Measurements from ENCODE around the gene YOD1. TPM values are rescaled to one million over a fixed set of nuclear protein-coding genes. Genes with fewer than 3 reads are reported as not detected.
A peak's percentile ranks its signal among the peaks of the same experiment; 100 is the strongest.
"Not testable (repeated sequence)": the region's sequence is repeated elsewhere in the genome, so short reads cannot be mapped to it uniquely, and the experiment has no call there.

The YOD1 gene
- total RNA-seq, 2 donors from 2014 or later, result 8.1 to 10.5 TPM

DNA sequence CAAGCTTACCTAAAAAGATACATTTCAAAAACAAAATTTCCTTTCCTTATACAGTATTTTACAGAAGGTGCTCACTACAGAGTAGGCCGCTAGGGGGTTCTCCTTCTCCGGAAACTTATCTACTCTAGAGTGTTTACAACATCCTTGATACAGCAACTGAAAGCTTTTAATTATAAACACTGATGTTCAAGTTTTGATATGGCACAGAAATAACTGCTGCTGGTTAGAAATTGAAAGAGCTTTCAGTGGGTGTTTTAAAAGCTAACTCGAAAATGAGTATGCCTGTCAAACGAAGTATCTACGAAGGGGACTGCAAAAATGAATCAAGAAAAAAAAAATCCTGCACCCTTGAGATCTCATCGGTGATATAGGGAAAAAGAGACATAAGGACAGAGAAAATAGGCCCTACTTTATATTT lies 1.0 kb downstream of the YOD1 start:
- Mint-ChIP-seq H3K4me1 (ENCODE audit: low read depth in 2 of 2) (peaks cover 32 to 39% of the 10 kb centered on the region in 2 donors), H3K27me3 (no peaks in the 10 kb centered on the region), H3K27ac (peak overlapping the region; percentile 91 to 99), H3K4me3 (peak overlapping the region; percentile 100), H3K36me3 (peaks cover 15% of the 10 kb centered on the region), H3K9me3 (no peaks in the 10 kb centered on the region)
- DNase-seq (ENCODE audit: low spot score) (no peak), ATAC-seq (peak in 1 of 2 donors; percentile 56)

DNA sequence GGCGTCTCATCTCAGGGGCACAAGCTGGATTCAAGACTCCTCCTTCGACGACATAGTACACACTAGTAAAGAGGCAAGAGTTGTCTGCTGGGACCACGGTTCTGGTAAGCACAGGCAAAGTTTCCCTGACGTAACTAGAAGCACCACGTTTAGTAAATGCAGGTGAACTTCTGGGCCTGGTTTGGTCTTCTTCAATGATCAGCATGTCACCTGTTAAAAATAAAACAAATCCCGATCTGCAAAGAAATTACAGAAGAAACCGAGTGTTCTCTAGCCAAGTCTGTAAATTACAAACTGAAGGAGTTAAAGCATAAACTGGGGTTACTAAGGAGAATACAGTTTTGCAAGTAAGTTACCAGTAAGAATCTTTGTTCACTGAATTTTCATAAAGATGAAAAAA lies 1.5 kb downstream of the YOD1 start:
- Mint-ChIP-seq H3K4me1 (ENCODE audit: low read depth in 2 of 2) (peaks cover 34 to 39% of the 10 kb centered on the region in 2 donors), H3K4me3 (peak overlapping the region; percentile 100), H3K27ac (peak overlapping the region; percentile 91 to 99), H3K36me3 (peaks cover 15% of the 10 kb centered on the region), H3K27me3 (no peaks in the 10 kb centered on the region), H3K9me3 (no peaks in the 10 kb centered on the region)
- DNase-seq (ENCODE audit: low spot score) (no peak), ATAC-seq (no peak)

DNA sequence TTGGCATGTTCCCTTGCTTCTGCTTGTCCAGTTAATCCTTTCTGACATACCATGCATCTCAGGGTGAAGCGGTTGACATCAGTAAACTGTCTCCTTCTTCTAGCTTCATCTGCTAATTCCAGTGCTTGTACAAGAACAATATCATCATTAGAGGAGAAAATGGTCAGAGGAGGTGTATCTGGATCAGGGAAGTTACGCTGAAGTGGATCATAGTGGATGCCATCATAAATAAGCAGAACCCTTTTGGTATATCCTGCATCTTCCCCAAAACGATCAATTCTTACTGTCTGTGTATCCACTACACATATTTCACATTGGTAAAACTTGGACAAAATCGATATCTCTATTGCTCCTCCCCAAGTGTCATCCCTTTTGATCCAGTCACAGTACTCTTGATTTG lies 2.0 kb downstream of the YOD1 start:
- Mint-ChIP-seq H3K4me3 (no peak overlapping the region), H3K36me3 (peaks cover 15% of the 10 kb centered on the region), H3K27me3 (no peaks in the 10 kb centered on the region), H3K4me1 (ENCODE audit: low read depth in 2 of 2) (peaks cover 34 to 39% of the 10 kb centered on the region in 2 donors), H3K27ac (no peak overlapping the region), H3K9me3 (no peaks in the 10 kb centered on the region)
- ATAC-seq (no peak), DNase-seq (ENCODE audit: low spot score) (no peak)

DNA sequence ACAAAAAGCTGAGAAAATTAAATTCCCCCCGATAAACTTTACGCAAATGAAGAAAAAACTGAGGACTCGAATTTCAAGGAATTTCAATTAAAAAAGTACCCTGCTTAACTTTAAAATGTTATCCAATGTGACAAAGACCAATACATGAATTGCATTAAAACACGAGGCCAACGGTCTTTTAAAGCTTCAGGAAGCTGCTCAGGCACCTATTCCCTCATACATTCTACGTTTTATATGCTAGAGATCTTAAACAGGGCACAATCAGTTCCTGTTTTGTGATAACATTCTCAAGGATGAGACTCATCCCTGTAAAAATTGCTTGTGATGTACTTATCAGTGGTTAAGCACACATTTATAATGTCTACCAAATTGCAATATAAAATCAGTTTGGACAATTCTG lies 3.0 kb downstream of the YOD1 start:
- no peaks in the 10 kb centered on the region for H3K9me3 Mint-ChIP-seq
- H3K4me1 Mint-ChIP-seq (ENCODE audit: low read depth in 2 of 2), result peaks cover 31 to 35% of the 10 kb centered on the region in 2 donors
- H3K27me3 Mint-ChIP-seq, result no peaks in the 10 kb centered on the region
- H3K4me3 Mint-ChIP-seq, result no peak overlapping the region
- DNase-seq (ENCODE audit: low spot score) (no peak), ATAC-seq (no peak)
- peaks cover 15% of the 10 kb centered on the region for H3K36me3 Mint-ChIP-seq
- no peak overlapping the region for H3K27ac Mint-ChIP-seq

DNA sequence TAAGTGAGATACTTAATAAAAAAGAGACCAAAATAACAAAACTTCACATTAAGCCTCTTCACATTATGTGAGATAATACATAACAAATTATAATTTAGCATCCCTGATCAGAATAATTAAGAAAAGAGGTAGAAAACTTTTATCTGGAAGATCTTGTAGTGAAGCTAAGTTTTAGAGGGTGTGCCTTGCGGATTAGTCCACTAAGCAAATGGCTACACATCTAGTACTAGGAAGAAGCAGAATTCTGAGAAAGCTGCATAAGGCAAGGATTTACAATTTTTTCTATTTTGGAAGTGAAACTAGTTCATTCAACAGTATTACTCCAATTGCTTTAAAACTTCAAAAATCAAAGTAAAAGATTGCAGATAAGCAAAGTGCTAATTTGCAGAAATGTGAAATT lies 3.5 kb downstream of the YOD1 start:
- Mint-ChIP-seq H3K36me3 (peaks cover 15% of the 10 kb centered on the region), H3K27ac (no peak overlapping the region), H3K9me3 (no peaks in the 10 kb centered on the region), H3K4me3 (no peak overlapping the region), H3K4me1 (ENCODE audit: low read depth in 2 of 2) (peaks cover 28 to 30% of the 10 kb centered on the region in 2 donors), H3K27me3 (no peaks in the 10 kb centered on the region)
- ATAC-seq, result no peak
- no peak for DNase-seq (ENCODE audit: low spot score)

DNA sequence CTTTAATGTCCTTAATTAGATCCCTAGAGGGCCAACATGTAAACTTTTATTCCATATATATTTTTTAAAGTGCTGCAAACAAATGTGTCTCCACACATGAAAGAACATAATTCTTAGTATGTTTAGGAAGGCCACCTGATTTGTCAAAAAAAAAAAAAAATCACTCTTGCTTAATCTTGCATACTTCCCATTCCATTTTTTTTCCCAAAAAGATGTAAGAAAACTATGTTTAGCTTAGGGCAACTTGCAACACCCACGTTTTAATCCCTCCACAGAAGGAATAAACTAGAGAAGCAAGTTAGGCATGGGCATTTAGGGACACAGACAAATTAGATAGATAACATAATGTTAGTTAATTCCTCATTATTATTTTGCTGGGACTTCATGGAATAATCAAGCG lies 5.6 kb downstream of the YOD1 start:
- no peaks in the 10 kb centered on the region for H3K27me3 Mint-ChIP-seq
- no peak for DNase-seq (ENCODE audit: low spot score)
- no peak overlapping the region for H3K4me3 Mint-ChIP-seq
- H3K27ac Mint-ChIP-seq, result no peak overlapping the region
- H3K4me1 Mint-ChIP-seq (ENCODE audit: low read depth in 2 of 2), result peaks cover 17 to 18% of the 10 kb centered on the region in 2 donors
- H3K36me3 Mint-ChIP-seq, result peaks cover 15% of the 10 kb centered on the region
- H3K9me3 Mint-ChIP-seq, result no peaks in the 10 kb centered on the region
- no peak for ATAC-seq

DNA sequence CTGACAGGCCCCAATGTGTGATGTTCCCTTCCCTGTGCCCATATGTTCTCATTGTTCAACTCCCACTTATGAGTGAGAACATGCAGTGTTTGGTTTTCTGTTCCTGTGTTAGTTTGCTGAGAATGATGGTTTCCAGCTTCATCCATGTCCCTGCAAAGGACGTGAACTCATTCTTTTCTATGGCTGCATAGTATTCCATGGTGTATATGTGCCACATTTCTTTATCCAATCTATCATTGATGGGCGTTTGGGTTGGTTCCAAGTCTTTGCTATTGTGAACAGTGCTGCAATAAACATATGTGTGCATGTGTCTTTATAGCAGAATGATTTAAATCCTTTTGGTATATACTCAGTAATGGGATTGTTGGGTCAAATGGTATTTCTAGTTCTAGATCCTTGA lies 9.6 kb downstream of the YOD1 start:
- not testable (repeated sequence) for ATAC-seq; H3K4me3 Mint-ChIP-seq; H3K27ac Mint-ChIP-seq; DNase-seq (ENCODE audit: low spot score); H3K27me3 Mint-ChIP-seq; H3K9me3 Mint-ChIP-seq; H3K36me3 Mint-ChIP-seq; H3K4me1 Mint-ChIP-seq (ENCODE audit: low read depth in 2 of 2)

DNA sequence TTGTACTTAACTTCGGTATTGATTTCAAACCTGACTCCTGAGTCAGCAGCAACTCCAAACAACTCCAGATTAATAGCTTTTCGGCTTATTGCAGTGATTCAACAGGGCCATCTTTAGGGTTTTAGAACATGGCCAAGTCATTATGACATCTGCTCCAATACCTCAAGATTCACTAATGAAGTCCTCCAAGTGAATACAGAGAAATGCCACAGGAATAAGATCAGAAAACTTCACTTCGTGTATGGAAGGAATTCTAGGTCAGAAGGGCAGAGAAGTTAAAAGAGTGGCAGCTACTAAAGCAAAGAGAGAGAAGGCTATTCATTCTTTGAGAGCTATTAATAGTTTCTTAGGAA lies 10.9 kb downstream of the YOD1 start:
- peaks cover 0 to 3% of the 10 kb centered on the region in 2 donors for H3K27me3 Mint-ChIP-seq
- no peak for ATAC-seq
- H3K27ac Mint-ChIP-seq, result no peak overlapping the region
- H3K4me3 Mint-ChIP-seq, result no peak overlapping the region
- no peaks in the 10 kb centered on the region for H3K9me3 Mint-ChIP-seq
- peaks cover 0 to 6% of the 10 kb centered on the region in 2 donors for H3K4me1 Mint-ChIP-seq (ENCODE audit: low read depth in 2 of 2)
- H3K36me3 Mint-ChIP-seq, result no peaks in the 10 kb centered on the region
- no peak for DNase-seq (ENCODE audit: low spot score)

DNA sequence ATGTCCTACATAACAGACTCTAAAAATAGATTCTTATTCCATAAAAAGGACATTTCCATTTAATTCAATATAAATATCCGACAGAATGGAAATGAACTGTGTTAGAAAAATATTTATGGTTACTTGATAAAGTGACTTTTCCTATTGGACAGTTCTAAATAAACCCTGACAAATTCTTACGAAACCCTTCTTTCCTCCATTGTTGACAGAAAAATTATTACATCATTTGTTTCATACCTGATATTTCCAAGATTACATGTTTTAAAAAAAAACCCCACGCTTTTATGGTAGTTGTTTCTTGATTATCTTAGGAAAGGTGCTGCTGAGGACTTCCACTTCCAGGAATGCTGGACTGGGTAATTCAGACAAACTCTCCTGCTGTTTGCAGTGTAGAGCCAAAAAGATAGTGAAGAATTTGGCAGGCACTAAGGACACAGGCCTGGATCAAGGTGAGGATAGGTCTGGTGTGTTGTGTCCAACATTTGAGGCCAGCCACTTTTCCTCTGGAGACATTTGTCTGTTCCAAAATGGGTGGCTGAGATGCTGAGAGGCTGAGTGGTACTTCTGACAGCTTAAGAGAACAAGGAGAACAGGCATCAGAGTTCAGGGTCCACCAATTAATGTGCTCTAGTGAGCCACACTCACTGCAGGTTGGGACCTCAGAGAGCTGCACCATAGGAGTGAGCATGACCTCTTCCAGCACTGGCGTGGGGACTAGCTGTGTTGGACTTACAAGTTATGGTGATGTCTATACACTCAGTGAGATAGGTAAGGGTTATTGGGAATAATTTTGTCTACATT lies 11.4 kb downstream of the YOD1 start:
- Mint-ChIP-seq H3K9me3 (no peaks in the 10 kb centered on the region), H3K36me3 (no peaks in the 10 kb centered on the region), H3K27me3 (peaks cover 0 to 3% of the 10 kb centered on the region in 2 donors), H3K4me1 (ENCODE audit: low read depth in 2 of 2) (peaks cover 0 to 4% of the 10 kb centered on the region in 2 donors), H3K4me3 (no peak overlapping the region), H3K27ac (no peak overlapping the region)
- DNase-seq (ENCODE audit: low spot score) (no peak), ATAC-seq (no peak)

DNA sequence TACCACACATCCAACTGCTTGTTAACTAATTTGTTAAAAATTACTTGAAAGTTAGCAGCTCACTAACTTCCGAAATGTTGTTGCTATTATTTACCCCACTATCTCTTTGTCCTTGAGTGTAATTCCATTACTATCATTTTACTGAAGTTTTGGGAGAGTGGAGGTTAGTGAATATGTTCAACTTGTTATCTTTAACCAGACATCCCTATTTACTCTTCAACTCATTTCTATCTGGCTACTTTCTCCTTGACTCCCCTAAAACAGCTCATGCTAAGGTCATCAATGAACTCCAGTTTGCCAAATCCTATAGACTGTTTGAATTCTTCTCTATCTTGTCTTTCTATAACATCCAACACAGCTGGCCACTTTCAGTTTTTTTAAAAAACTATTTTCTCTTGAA lies 14.1 kb downstream of the YOD1 start:
- ATAC-seq, result no peak
- Mint-ChIP-seq H3K9me3 (no peaks in the 10 kb centered on the region), H3K27me3 (peaks cover 9 to 11% of the 10 kb centered on the region in 2 donors), H3K27ac (no peak overlapping the region), H3K4me1 (ENCODE audit: low read depth in 2 of 2) (no peaks in the 10 kb centered on the region), H3K36me3 (no peaks in the 10 kb centered on the region), H3K4me3 (no peak overlapping the region)
- no peak for DNase-seq (ENCODE audit: low spot score)

DNA sequence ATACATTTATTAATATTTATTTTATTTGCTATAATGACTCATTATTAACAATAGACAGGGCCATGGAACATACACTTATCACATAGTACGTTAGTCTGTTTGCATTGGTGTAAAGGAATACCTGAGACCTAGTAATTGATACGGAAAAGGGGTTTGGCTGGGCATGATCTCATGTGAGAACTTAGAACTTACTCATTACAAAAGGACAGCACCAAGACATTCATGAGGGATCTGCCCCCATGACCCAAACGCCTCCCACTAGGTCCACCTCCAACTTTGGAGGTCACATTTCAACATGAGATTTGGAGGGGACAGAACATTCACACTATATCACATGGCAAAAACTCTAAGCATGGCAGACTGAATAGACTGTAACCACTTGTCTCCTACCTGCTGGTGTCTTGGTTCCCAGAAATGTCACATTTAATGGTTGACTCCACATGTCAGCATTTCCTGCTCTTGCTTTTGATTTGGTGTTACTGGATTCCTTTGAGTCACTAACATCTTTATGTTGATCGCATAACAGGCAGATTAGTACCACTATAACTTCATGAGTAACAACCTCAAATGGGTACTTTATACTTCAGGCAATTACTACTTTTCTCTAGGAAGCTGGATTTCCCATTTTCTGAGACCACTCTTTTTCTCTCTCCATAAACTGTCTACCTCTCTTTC lies 15.0 kb downstream of the YOD1 start:
- H3K4me3 Mint-ChIP-seq, result no peak overlapping the region
- no peaks in the 10 kb centered on the region for H3K36me3 Mint-ChIP-seq
- ATAC-seq (no peak), DNase-seq (ENCODE audit: low spot score) (no peak)
- H3K27ac Mint-ChIP-seq, result no peak overlapping the region
- H3K4me1 Mint-ChIP-seq (ENCODE audit: low read depth in 2 of 2), result no peaks in the 10 kb centered on the region
- H3K9me3 Mint-ChIP-seq, result no peaks in the 10 kb centered on the region
- peaks cover 15% of the 10 kb centered on the region in 2 donors for H3K27me3 Mint-ChIP-seq

DNA sequence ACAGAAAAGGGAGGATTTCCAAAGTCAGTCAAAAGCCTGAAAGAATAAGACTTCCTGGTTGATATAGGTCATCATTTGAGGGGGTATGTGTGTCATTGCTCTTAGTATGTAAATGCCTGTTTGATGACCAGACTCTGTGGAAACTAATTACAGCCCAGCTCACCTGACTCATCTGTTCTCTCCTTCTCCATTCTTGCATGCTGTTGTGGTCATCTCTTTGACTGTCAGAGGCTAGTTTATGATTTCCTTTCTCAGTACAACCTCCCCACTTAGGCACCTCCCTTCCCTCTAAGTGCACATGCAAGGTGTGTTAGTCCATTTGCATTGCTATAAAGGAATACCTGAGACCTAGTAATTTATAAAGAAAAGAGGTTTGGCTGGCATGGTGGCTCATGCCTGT lies 16.0 kb downstream of the YOD1 start:
- DNase-seq (ENCODE audit: low spot score) (no peak), ATAC-seq (peak in 1 of 2 donors; percentile 40)
- no peak overlapping the region for H3K27ac Mint-ChIP-seq
- no peaks in the 10 kb centered on the region for H3K4me1 Mint-ChIP-seq (ENCODE audit: low read depth in 2 of 2)
- peaks cover 24 to 25% of the 10 kb centered on the region in 2 donors for H3K27me3 Mint-ChIP-seq
- H3K4me3 Mint-ChIP-seq, result no peak overlapping the region
- H3K36me3 Mint-ChIP-seq, result no peaks in the 10 kb centered on the region
- no peaks in the 10 kb centered on the region for H3K9me3 Mint-ChIP-seq

DNA sequence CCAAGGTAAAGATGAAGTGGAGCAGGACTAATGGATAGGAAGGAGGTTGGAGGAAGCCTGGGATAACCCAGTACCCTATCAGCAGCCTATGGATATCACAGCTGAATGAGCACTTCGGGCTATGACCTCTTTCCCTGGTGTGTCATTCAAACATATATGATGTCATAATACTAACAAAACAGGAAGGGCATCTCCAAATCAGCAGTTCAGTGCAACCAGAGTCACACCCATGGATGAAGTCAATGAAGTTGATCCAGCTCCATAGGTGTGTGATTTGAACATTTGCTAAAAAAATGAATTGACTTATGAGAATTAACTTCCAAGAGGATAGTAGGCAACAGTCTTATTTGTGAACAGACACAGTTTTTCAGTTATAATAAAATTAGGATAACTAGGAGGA lies 16.8 kb downstream of the YOD1 start:
- no peaks in the 10 kb centered on the region for H3K9me3 Mint-ChIP-seq
- no peaks in the 10 kb centered on the region for H3K4me1 Mint-ChIP-seq (ENCODE audit: low read depth in 2 of 2)
- no peak for ATAC-seq
- H3K4me3 Mint-ChIP-seq, result no peak overlapping the region
- no peak for DNase-seq (ENCODE audit: low spot score)
- H3K27ac Mint-ChIP-seq, result no peak overlapping the region
- H3K27me3 Mint-ChIP-seq, result peaks cover 27 to 30% of the 10 kb centered on the region in 2 donors
- no peaks in the 10 kb centered on the region for H3K36me3 Mint-ChIP-seq

DNA sequence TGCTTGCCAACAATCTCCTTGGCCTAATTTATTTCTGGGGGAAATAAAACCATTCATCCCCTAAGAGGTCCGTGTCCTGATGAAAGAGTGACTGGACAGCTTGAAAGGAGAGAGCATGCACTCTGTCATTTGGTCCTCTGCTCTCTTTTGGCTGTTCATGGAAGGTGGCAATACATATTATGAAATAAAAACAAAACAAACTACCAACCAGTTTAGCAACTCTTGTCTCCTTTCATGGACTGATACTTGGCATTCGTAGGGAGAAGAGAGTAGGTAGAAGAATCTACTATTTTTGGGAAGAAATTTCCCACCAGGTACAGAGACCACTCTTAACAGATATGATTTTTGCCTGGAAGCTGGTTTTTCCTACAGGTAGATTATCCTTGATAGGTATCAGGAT lies 17.7 kb downstream of the YOD1 start:
- Mint-ChIP-seq H3K27ac (no peak overlapping the region), H3K9me3 (no peaks in the 10 kb centered on the region), H3K27me3 (peaks cover 29 to 35% of the 10 kb centered on the region in 2 donors), H3K4me1 (ENCODE audit: low read depth in 2 of 2) (no peaks in the 10 kb centered on the region), H3K36me3 (no peaks in the 10 kb centered on the region), H3K4me3 (no peak overlapping the region)
- DNase-seq (ENCODE audit: low spot score), result no peak
- no peak for ATAC-seq

Data from natural killer cell treated with Interleukin-12 subunit alpha and Interleukin-12 subunit beta and Interleukin-15 and Interleukin-18, amount 100 ng/mL, for 72 hours (primary cell).